Adipose tissue (tissue), 3 donors: Measurements from ENCODE around the gene FANCB. TPM values are rescaled to one million over a fixed set of nuclear protein-coding genes. Genes with fewer than 3 reads are reported as not detected.

ENCODE experiments used
- H3K27ac ChIP-seq: one replicate; pipeline ENCODE4 v1.5.1; 2013; ENCODE audit warnings: low read depth, low read length
- WGBS, 3 donors: extraction: QIAGEN DNeasy Blood & Tissue Kit; methylation state at CpG; one replicate each; pipeline ENCODE4 v1.1.7; 2013; 5-methylcytosine and 5-hydroxymethylcytosine counted together
- polyA plus RNA-seq, 3 donors: library from polyadenylated mRNA; stranded (reverse); fragments of 200-250 nt; gene quantifications; one replicate each; pipeline ENCODE4 v1.2.3, GENCODE V29; 2013
- donor health status: healthy with polysubstance abuse.
- donor health status: Bipolar disorder and iron deficiency.
- donor health status: healthy.

The FANCB gene
- polyA plus RNA-seq, 3 donors = 0.17 to 0.22 (median 0.18) TPM

DNA sequence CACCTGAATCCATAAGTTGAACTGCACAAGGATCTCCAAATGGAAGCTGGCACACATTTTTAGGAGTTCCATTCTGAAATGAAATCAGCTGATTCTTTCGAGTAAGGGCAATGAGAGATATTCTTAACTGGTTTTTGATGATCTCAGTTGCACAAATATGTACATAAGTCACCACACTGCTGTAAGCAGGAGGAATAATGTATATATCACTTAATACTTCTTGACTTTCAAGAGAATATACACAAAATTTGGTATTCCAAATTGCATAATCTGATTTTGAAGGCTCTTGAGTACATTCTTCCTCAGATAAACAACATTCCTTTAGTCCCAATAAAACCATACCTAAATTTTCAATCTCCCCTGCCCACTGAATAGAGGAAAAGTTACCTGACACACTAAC, 8.2 kb downstream of the FANCB start:
- H3K27ac ChIP-seq = no peak overlapping the region
- WGBS, 3 donors = 83 to 87% (median 84%) methylated on average over 1 of the region's 1 CpG

DNA sequence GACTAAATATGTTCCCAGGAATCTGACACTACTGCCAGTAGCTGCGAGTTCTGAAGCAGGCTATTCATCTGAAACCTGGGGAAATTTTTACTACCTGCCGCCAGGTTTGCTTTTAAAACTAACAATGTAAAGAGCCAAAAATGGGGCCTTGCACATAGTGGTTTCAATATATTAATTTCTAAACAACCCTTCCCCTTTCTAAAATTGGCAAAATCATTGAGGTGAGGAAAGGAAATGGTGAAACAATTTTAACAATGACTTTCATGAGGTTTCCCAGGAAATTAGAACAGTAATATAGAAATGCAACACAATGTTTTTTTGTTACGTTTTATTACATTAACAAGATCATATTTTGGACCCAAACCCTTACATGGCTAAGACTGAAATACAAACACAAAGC, 21.3 kb downstream of the FANCB start:
- no peak overlapping the region for H3K27ac ChIP-seq
- 53 to 84% (median 62%) methylated on average over 3 of the region's 3 CpGs for WGBS, 3 donors

- WGBS, 3 donors = 70 to 100% (median 74%) methylated on average over 4 of the region's 4 CpGs
- no peak overlapping the region for H3K27ac ChIP-seq
These were observed 29.2 kb downstream of the FANCB start for GRCh38 chrX:14843666-14844065.

DNA sequence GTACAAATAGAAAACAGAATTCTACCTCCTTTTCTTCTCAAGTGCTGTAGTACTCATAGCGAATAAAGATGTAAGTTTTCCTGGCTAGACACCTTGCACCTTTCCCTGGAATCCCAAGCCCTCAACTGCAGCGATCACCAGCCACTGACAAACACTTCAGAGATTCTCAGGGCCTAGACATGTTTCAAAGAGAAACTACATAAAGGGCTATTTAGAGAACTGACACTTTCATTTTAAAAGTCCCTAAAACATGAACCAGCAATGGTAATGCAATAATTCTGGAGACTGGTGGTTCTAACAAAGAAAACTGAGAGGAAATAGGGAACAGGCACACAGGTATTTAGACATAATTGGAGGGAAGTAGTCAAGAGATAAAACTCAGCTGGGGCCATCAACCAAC, 35.7 kb downstream of the FANCB start:
- 87 to 96% (median 92%) methylated on average over 2 of the region's 2 CpGs for WGBS, 3 donors
- H3K27ac ChIP-seq = no peak overlapping the region

- no peak overlapping the region for H3K27ac ChIP-seq
These were observed 40.3 kb downstream of the FANCB start for GRCh38 chrX:14832586-14832985.

- H3K27ac ChIP-seq = no peak overlapping the region
- 45 to 91% (median 81%) methylated on average over 2 of the region's 2 CpGs for WGBS, 3 donors
These were observed 40.7 kb downstream of the FANCB start for GRCh38 chrX:14832151-14832550.

DNA sequence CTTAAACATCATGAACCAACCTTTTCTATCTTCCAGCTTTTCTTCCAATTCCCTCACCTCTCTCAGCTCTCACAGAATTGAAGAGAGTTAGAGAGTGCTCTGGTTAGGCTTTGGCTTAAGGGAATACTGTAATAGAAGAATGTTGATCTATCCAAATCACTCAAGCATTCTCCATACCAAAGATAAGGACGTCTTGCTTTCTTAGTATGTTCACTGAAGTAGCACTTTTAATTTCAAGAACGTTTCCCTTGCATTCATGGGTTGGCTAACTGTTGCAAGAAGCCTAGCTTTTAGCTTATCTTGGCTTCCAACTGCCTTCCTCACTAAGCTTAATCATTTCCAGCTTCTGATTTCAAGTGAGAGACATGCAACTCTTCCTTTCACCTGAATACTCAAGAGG, 43.2 kb downstream of the FANCB start:
- WGBS, 3 donors = 63 to 92% (median 91%) methylated on average over 2 of the region's 2 CpGs
- no peak overlapping the region for H3K27ac ChIP-seq

DNA sequence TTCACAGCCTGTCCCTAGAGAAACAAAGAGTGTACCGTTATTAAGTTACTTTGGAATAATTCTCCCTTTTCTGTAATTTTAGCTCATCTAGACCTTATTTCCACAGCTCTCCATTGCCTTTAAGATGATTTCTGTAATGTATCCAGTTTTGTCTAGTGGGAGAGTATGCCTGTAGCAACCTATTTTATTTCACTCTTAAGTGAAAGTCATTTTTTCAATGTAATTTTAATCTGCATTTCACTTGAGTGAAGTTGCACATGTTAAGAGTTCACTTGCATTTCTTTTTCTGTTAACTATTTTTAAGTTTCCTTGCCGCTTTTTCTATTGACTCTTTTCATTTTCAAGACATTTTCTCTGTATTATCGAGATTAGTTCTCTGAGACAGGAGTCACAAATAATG, 46.5 kb downstream of the FANCB start:
- 62 to 78% (median 72%) methylated on average over 3 of the region's 3 CpGs for WGBS, 3 donors
- H3K27ac ChIP-seq = no peak overlapping the region

DNA sequence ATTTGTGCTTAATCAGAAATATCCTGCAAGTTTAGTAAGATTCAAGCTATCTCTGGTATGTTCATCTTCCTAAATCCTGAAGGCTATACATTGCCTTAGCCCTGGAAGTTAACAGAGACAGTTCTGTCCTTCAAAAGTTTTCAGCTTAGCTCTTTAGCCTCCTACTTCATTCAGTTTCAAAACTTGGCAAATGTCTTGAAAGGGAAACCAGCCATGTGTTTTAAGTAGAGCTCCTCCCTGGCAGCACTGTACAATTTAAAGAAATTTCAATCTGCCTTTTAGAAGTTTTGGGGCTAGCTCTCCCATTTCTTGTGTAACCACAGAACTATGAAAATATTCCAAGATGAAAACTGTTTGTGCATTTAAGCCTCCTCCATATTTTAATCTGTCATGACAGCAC, 47.0 kb downstream of the FANCB start:
- no peak overlapping the region for H3K27ac ChIP-seq

DNA sequence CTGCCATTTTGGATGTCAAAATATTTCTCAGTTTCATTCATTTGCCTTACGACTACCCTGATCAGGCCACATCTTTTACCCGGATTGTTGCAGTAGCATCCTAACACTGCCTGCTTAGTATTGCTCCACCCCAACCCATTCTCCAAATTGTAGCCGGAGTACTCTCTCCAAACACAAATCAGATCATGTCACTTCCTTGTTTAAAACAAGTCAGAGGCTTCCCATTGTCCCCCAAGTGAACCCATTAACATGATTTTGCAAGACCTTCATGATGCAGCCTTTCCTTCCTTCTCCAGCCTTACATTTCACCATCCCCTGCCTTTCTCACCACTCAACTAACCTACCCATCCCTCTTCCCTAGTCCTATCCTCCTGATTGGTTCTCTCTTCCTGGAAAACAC, 53.1 kb downstream of the FANCB start:
- no peak overlapping the region for H3K27ac ChIP-seq
- 69 to 84% (median 70%) methylated on average over 3 of the region's 3 CpGs for WGBS, 3 donors

DNA sequence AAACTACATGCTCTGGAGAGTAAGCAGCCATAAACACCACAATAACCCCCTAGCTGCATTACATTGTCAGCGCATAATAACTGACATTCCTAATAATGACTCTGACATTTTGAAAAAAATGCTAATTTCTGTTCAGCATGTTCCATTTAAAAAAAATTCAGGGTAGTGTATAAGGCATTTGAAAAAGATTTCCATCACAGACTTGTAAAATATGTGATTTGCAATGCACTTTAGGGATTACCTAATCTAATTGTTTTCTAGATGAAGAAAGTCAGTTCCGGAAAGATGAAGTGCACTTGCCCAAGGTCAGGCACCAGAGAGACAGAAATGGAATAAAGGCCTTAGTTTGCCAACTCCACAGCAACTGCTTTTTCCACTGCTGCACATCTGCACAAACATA, 55.3 kb downstream of the FANCB start:
- no peak overlapping the region for H3K27ac ChIP-seq
- 71 to 78% (median 71%) methylated on average over 2 of the region's 2 CpGs for WGBS, 3 donors

GRCh38 chrX:14802943-14803710, 69.7 kb downstream of the FANCB start:
- H3K27ac ChIP-seq = no peak overlapping the region
- WGBS, 3 donors = 21 to 69% (median 52%) methylated on average over 1 of the region's 1 CpG

DNA sequence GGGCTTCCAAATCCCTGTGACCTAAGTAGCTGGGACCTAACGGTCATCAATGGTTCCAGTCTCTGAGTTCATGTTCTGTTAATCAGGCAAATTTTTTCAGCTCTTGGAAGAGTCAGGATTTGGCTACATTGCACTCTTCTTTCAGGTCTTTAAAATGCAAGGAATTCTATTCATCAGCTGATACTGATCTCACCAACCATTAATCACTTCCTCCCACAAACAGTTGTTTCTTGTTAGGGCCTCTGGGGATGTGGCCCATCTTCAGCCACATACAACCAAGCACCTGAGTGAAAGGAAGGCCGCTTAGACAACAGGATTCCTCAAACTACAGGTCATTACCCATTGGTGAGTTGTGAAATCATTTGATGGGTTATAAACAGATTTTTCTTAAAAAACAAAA, 71.7 kb downstream of the FANCB start:
- H3K27ac ChIP-seq = no peak overlapping the region
- 58 to 75% (median 64%) methylated on average over 2 of the region's 2 CpGs for WGBS, 3 donors

DNA sequence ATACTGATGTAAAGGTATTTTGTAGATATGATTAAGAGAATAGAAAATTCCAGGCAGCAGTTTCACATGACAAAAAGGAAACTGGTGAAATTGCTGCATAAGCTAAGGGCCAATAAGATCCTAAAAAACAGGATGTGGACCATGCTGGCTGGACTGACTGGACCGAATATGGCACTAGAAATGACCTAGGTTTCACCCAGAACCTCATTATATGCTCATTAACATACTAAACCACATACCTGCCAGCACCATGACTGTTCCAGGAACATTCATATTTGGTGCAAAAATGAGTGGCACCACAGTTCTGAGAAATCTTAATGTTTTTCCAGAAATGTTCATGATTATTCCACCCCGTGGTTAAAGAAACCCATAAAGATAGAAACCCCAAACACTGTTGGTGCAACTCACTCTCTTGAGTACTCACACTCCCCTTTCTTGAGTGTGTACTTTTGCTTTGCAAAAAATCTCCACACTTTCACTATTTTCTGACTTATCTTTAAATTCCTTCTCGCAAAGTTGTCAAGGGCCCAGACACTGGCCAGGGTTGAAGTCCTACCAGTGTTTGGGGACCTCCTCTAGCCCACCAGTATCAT, 74.0 kb downstream of the FANCB start:
- 67 to 96% (median 71%) methylated on average over 3 of the region's 3 CpGs for WGBS, 3 donors
- H3K27ac ChIP-seq = no peak overlapping the region

Other genes with a start within 250 kb of the FANCB start
- gene MOSPD2, start 352 bp upstream of the FANCB start, polyA plus RNA-seq = 1 to 10 TPM; 3.8 to 8.5 (median 6.4) TPM